Breast epithelium (tissue), 4 donors: ENCODE measurements around the gene PCSK5. TPM values are rescaled to one million over a fixed set of nuclear protein-coding genes. Genes with fewer than 3 reads are reported as not detected.

Experiments
- DNase-seq, 2 donors: peaks; one replicate each; pipeline ENCODE4 v3.0.0-alpha.2; 2019; ENCODE audit warnings: low spot score in 2 of 2
- H3K27ac ChIP-seq, 2 donors: fragments of 200-600 bp; sonication (generic) in 1 of 2; one replicate each; pipeline ENCODE4 v1.5.1; 2016 to 2019; ENCODE audit warnings: mild to moderate bottlenecking in 1 of 2
- H3K27me3 ChIP-seq, 2 donors: fragments of 200-600 bp; sonication (generic) in 1 of 2; one replicate each; pipeline versions ENCODE4 v1.5.1 to v1.6.0; 2017 to 2019; ENCODE audit warnings: control low read depth in 1 of 2, mild to moderate bottlenecking in 1 of 2
- H3K36me3 ChIP-seq: fragments of 200-600 bp; one replicate; pipeline ENCODE4 v1.5.1; 2019
- H3K4me1 ChIP-seq, 2 donors: fragments of 200-600 bp; sonication (generic); one replicate each; pipeline ENCODE4 v1.5.1; 2016 to 2019; ENCODE audit warnings: control low read depth in 1 of 2
- H3K4me3 ChIP-seq, 3 donors: fragments of 200-600 bp; sonication (generic); 1 replicate in 2 of 3; 2 replicates in 1 of 3; pipeline ENCODE4 v1.5.1; 2016 to 2019; ENCODE audit warnings: mild to moderate bottlenecking in 3 of 3, moderate library complexity in 2 of 3
- H3K9me3 ChIP-seq, 2 donors: fragments of 200-600 bp; sonication (generic) in 1 of 2; one replicate each; pipeline ENCODE4 v1.5.1; 2016 to 2019; ENCODE audit warnings: control low read depth in 1 of 2
- CTCF ChIP-seq, 3 donors: fragments of 450-650 bp; IDR thresholded peaks; one replicate each; pipeline ENCODE4 v1.5.1; 2016 to 2017; ENCODE audit warnings: antibody characterized with exemption in 3 of 3, mild to moderate bottlenecking in 3 of 3, moderate library complexity in 3 of 3
- POLR2A ChIP-seq: fragments of 450-650 bp; IDR thresholded peaks from one replicate; pipeline ENCODE4 v1.6.1; 2016; ENCODE audit warnings: antibody characterized with exemption, mild to moderate bottlenecking, moderate library complexity
- POLR2AphosphoS5 ChIP-seq, 3 donors: sonication (generic); formaldehyde crosslinking; IDR thresholded peaks; one replicate each; pipeline ENCODE4 v1.6.1; 2017; ENCODE audit warnings: antibody characterized with exemption in 3 of 3
- intact Hi-C: fragments of 100-400 bp; cut with DNase I; formaldehyde crosslinking; loops from one replicate; pipeline ENCODE4 v1.15.1; 2023; ENCODE audit warnings: low total_unique reads
- total RNA-seq, 3 donors: library from RNA; depleted of rRNA; stranded (reverse); fragments of >200 nt; gene quantifications; one replicate each; pipeline ENCODE4 v1.1.0, GENCODE V29; 2016

The PCSK5 gene
- total RNA-seq, 3 donors from 2014 or later = 12.7 to 21.0 (median 19.0) TPM

DNA sequence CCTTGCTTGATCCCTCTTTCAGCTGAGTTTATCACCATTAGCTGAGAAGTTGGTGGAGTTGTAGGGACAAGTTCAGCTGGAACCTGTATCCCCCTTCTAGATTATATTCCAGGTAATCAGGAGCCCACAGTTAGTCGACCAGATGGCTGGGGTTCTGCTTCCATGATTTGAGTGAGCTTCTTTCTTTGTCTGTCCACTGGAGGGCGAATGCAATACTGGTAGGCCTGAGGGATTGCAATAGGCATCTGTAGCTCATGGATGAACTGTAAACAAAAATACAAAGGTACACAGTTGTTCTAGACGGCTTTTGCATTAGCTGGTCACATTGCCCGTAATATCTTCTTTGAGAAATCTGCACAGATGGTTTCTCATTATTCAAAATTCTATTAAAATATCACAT is 88.9 kb downstream of the PCSK5 start:
- TF ChIP-seq POLR2A (no peak), CTCF (IDR thresholded peaks at IDR 0.05) (no peak), POLR2AphosphoS5 (IDR thresholded peaks at IDR 0.05) (no peak)
- DNase-seq = no peak
- H3K36me3 ChIP-seq = no peaks in the 10 kb centered on the region
- no peaks in the 10 kb centered on the region for H3K27me3 ChIP-seq
- no peak overlapping the region for H3K4me3 ChIP-seq
- no peak overlapping the region for H3K27ac ChIP-seq
- H3K4me1 ChIP-seq = no peaks in the 10 kb centered on the region
- intact Hi-C loops = no loop called here
- H3K9me3 ChIP-seq = no peaks in the 10 kb centered on the region

GRCh38 chr9:75983319-75984045 is 93.0 kb downstream of the PCSK5 start:
- Histone ChIP-seq H3K27ac (no peak overlapping the region), H3K4me3 (no peak overlapping the region), H3K9me3 (no peaks in the 10 kb centered on the region), H3K36me3 (no peaks in the 10 kb centered on the region), H3K4me1 (no peaks in the 10 kb centered on the region), H3K27me3 (no peaks in the 10 kb centered on the region)
- no peak for DNase-seq
- TF ChIP-seq POLR2A = no peak
- no peak for TF ChIP-seq POLR2AphosphoS5 (IDR thresholded peaks at IDR 0.05)
- TF ChIP-seq CTCF (IDR thresholded peaks at IDR 0.05) = no peak
- intact Hi-C loops = no loop called here

GRCh38 chr9:75985515-75985914 is 95.0 kb downstream of the PCSK5 start:
- intact Hi-C loops = no loop called here
- H3K4me3 ChIP-seq = no peak overlapping the region
- TF ChIP-seq POLR2AphosphoS5 (IDR thresholded peaks at IDR 0.05) (no peak), POLR2A (no peak), CTCF (IDR thresholded peaks at IDR 0.05) (no peak)

GRCh38 chr9:75988663-75989062 is 98.2 kb downstream of the PCSK5 start:
- Histone ChIP-seq H3K36me3 (no peaks in the 10 kb centered on the region), H3K4me1 (no peaks in the 10 kb centered on the region), H3K27ac (no peak overlapping the region), H3K4me3 (no peak overlapping the region), H3K27me3 (no peaks in the 10 kb centered on the region), H3K9me3 (no peaks in the 10 kb centered on the region)
- TF ChIP-seq POLR2A (no peak), CTCF (IDR thresholded peaks at IDR 0.05) (no peak), POLR2AphosphoS5 (IDR thresholded peaks at IDR 0.05) (no peak)
- no peak for DNase-seq
- intact Hi-C loops = no loop called here

More at GRCh38 chr9:75985515-75985914, 95.0 kb downstream of the PCSK5 start:
- no peaks in the 10 kb centered on the region for H3K27me3 ChIP-seq
- no peaks in the 10 kb centered on the region for H3K36me3 ChIP-seq
- H3K9me3 ChIP-seq = no peaks in the 10 kb centered on the region
- no peak for DNase-seq
- no peak overlapping the region for H3K27ac ChIP-seq
- no peaks in the 10 kb centered on the region for H3K4me1 ChIP-seq

DNA sequence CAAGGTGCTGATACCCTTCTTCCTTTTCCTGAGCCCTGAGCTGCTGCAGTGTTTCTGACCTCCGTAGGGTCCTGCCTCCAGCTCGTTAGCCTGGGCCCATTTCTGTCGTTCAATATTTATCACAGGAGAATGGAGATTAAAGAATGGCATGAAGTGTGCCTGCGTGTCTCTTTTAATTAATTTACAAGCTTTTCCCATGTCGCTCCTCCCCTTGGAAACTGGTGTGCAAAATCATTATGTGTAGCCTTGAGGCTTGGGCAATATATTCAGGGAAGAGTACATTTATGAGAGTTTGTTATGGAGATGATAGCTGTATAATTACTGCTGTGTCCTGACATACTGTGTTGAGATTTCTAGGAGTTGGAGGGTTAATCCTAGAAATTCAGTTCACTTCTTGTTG is 99.7 kb downstream of the PCSK5 start:
- intact Hi-C loops = no loop called here
- no peaks in the 10 kb centered on the region for H3K9me3 ChIP-seq
- H3K27me3 ChIP-seq = no peaks in the 10 kb centered on the region
- H3K36me3 ChIP-seq = no peaks in the 10 kb centered on the region
- no peak overlapping the region for H3K27ac ChIP-seq
- no peak for DNase-seq
- TF ChIP-seq POLR2A (no peak), CTCF (IDR thresholded peaks at IDR 0.05) (no peak), POLR2AphosphoS5 (IDR thresholded peaks at IDR 0.05) (no peak)
- H3K4me1 ChIP-seq = no peaks in the 10 kb centered on the region
- no peak overlapping the region for H3K4me3 ChIP-seq
